ENCODE data around the gene NUDT17.

Gene NUDT17

DNA sequence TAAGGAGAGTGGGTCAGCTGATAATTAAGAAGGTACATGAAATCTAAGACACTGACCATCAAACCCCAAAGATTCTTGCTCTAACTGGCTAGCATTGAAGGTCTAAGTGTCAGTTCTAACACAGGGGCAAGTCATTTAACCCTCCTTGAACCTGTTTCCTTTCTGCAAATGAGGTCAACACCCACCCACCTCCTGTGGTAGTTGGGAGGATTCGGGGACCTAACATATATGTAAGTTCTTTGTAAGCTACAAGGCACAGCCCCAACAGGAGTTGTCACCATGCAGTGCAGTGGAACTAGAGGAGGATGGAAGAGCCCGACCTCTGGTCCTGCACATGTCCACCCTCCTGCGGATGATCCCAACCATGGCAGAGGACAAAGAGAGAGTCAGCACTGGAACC, 2.4 kb downstream of the NUDT17 start:
- DNase-seq (ENCODE audit: low read depth): no peak

DNA sequence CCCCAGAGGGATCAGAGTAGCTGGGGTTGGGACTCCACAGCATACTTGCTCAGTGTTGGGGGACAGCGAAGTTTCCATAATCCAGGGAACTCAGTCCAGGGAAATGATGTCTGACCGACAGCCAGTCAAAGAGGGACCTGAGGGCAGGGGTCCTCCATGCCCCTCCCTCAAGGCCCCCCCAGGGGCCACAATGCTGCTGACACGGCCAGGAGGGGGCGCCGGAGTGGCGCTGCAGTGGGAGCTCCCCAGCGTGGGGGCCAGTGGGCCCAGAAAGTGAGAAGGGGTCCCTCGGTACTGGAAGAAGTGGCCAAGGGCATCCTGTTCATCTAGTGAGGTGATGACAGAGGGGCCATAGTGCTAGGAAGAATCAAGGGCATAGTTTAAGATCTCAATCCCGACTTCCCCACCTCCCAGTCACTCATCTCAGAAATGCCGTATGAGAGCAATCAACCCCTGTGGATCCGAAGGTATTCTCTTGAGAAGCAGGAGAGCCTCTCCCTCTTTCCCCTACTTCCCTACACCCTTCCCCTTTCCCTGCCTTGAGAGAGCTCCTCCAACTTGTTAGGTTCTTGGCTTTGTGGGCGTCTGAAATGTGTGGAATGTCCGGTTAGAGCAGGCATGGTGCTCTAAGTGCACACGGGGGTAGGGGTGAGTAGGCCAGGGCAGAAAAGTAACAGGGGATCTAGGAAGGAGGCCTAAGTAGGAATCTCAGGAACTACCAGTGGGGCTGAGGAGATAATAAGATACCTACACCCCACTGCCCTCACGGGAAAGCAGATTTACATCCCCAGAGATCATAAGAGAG, 4.1 kb downstream of the NUDT17 start:
- DNase-seq (ENCODE audit: low read depth): no peak

GRCh38 chr1:145855426-145855948, 10.1 kb downstream of the NUDT17 start:
- DNase-seq (ENCODE audit: low read depth): no peak

DNA sequence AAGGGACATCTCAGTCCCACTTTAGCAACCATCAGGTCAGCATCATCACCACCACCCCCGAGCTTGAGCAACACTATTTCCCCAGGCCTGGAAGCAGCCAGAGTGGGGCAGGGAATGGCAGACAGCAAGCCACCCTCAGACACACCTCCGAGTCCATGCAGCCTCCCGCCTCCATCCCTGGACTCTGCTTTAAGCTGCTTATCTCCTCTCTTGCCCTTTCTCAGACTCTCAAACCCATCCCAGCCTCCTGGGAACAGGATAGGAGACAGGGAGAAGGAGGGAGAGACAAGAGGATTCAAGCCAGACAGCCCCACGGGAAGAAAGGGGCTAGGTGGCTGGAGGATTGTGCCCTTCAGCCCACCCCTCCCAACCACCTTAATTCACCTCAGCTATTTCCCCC, 11.7 kb downstream of the NUDT17 start:
- no peak for DNase-seq (ENCODE audit: low read depth)

GRCh38 chr1:145858238-145858900, 12.9 kb downstream of the NUDT17 start:
- DNase-seq (ENCODE audit: low read depth): peak; percentile 36

GRCh38 chr1:145858901-145859490, 13.6 kb downstream of the NUDT17 start, which contains the start of gene PIAS3:
TSS of gene PIAS3 (minus strand) at chr1:145859081. CDS start at chr1:145858990, 91 bp downstream.
- peak; percentile 68 for DNase-seq (ENCODE audit: low read depth)

DNA sequence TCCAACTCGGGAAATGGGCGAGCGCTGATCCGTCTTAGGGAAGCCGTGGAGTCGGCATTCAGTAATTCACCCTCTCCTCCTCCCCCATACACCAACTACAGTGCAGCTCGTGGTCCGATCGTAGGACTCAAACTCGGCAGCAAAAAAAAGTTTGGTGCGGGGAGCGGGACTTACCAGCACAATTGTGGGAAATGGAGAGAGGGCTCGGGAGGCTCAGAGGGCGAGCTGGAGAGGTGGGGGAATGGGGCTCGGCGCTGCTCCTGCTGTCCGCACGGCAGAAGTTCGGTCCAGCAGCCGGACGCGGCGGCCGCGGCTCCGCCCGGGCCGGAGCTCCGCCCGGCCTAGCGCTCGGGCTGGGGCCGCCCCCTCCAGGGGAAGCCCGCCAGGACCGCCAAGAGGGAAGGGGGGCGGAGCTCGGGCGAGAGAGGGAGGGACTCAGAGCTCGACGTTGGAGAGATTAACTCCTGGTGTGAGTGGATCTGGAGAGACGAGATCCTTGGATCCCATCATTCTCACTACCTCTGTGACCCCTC, 14.1 kb downstream of the NUDT17 start:
- DNase-seq (ENCODE audit: low read depth): peak; percentile 68

GRCh38 chr1:145863282-145864018, 18.0 kb downstream of the NUDT17 start:
- DNase-seq (ENCODE audit: low read depth): no peak

- no peak for DNase-seq (ENCODE audit: low read depth)
Measured at GRCh38 chr1:145868232-145868631, 22.8 kb downstream of the NUDT17 start.

DNA sequence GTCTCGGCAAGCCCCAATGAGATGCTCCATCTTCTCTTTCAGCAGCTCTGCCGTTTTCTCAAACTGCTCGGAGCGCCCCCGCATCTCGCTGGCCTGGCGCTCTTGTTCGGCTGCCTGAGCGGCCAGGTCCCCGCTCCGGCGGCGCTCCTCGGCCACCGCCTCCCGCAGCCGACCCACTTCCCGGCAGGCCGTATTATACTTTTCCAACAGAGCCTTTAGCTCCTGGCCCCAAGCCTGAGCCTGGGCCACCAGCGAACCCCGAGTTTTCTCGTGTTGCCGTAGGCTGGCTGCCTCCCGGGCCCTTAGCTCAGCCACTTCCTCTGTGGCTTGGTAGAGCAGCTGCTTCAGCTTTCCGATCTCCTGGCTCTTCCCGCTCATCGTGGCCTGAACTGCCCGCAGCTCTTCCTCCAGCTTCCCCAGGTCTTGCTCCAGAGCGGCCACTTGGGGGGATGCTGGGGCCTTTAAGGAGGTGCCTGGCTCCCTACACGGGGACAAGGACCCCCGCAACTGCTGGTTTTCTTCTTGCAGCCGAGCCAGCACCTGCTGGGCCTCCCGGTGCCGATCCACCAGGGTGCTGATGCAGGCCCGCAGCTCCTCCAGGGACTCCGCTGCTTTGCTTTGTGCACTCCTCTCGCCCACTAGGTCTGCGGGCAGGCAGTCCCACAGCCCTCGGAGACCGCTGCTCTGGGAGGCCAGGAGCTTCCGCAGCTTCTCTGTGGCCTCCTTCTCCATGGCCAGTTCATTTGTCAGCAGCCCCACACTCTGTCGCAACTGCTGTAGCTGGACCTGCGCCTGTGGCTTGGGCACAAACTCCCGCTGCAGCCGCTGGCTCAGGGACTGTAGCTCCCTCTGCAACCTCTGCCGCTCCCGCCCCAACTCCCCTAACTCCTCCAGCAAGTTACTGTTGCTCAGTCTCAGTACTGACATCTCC, 26.8 kb downstream of the NUDT17 start:
- DNase-seq (ENCODE audit: low read depth): peak; percentile 16

DNA sequence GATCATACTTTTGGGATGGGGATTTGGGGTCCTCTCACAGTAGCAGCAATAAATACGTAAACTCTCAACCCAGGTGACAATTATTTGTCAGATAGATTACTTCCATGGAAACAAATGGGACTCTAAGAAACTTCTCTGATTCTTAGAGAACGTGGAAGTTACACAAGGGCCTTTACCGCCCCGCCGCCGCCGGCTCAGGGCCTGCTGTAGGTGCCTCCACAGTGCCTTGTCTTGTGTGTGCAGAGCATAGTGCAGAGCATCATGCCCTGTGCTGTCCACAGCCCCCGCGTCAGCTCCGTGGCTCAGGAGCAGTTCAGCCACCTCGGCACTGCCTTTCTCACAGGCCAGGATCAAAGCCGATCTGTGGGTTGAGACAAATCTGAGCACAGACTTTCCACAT, 29.2 kb downstream of the NUDT17 start:
- no peak for DNase-seq (ENCODE audit: low read depth)

DNA sequence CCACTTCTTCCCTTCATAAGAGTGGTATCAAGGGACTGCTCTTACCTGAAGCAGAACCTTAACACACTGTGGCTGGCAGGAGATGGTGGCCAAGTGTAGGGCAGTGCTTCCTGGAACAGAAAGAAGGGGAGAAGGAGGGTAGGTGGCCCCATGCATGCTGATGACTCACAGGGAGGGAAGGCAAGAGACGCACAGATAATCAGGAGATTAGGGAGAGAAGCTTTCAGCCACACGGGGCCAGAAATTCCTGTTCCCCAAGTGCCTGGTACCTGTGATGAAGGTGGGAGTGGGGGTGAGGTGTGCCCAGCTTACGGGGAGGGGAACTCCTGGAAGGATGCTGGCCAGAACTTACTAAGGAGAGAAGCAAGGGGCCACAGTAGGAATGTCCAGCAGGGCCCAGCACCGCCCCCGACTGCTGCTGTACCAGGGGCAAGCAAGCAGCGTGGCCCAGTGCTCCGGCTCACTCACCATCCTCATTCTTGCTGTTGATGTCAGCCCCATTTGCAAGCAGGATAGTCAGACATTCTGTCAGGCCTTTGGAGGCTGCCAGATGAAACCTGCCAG, 32.6 kb downstream of the NUDT17 start:
- DNase-seq (ENCODE audit: low read depth): no peak

DNA sequence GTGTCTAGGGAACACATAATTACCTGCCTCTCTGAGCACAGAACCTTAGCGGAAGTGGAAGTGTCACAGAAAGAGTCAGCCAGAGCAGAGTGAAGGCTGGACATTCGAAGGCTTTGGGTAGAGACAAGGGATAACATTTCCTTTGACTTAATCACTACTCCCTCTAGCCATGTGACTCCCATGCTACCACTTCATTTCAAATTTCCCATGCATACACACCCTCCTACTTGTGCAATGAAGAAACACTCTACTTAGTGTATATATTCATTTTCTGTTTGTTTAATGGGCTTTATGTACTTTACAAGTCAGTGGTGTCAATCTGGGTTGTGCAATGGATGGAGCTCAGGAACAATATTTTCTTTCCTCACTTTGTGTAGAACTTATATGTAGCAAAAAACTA, 33.3 kb downstream of the NUDT17 start:
- DNase-seq (ENCODE audit: low read depth): no peak

DNA sequence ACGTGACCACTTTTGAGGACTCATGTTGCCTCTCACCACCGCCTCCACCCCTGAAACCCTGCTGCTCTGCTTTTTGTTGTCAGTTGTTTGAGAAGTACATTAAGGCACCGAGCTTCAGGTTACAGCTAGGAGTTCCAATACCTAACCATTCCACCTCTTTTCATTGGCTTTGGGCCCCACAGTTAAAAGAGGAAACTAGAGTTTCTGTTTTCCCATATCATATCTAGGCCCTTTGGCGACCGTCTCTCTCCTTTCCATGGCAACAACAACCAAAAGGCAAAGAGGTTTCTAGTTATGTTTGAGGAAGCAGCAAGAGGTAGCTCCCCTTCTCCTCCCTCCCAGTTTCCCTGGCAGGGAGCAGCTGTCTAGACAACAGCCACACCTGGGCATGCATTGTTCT, 34.3 kb downstream of the NUDT17 start:
- no peak for DNase-seq (ENCODE audit: low read depth)

DNA sequence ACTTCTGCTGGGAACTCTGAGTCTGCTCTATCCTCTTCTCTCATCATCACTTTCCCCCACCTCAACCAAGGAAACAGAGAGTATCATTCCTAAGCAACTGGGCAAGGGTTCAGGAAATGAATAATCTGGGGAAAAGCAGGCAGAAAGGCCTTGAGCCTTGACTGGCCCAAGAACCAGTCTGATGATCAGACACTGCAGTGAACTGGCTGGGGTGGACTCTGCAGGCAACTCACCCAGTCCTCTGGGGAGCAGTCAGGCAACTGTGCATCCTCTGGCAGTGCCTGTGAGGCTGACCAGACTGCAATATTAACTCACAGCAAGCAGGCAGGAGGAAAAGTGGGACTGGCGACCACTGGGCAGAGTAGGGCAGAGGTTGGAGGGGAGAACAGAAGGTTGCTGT, 39.2 kb downstream of the NUDT17 start:
- DNase-seq (ENCODE audit: low read depth): no peak

GRCh38 chr1:145885738-145886287, 40.4 kb downstream of the NUDT17 start, which contains the start of gene ANKRD35:
TSS of gene ANKRD35 (minus strand) at chr1:145885866. CDS start at chr1:145885758, 108 bp downstream.
- peak; percentile 76 for DNase-seq (ENCODE audit: low read depth)

DNA sequence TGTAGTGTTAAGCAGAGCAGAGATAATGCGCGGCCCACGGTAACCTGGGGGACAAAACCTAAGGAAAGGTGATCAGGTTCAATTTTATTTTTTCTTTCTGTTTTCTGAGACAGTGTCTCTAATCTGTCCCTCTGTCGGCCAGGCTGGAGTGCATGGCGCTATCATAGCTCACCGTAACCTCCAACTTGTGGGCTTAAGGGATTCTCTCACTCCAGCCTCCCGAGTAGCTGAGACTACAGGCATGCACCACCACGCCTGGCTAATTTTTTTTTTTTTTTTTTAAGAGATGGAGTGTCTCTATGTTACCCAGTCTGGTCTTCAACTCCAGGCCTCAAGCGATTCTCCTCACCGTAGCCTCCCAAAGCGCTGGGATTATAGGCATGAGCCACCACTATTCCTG, 41.0 kb downstream of the NUDT17 start:
- DNase-seq (ENCODE audit: low read depth): no peak

- no peak for DNase-seq (ENCODE audit: low read depth)
Measured at GRCh38 chr1:145886816-145887215, 41.4 kb downstream of the NUDT17 start.

DNA sequence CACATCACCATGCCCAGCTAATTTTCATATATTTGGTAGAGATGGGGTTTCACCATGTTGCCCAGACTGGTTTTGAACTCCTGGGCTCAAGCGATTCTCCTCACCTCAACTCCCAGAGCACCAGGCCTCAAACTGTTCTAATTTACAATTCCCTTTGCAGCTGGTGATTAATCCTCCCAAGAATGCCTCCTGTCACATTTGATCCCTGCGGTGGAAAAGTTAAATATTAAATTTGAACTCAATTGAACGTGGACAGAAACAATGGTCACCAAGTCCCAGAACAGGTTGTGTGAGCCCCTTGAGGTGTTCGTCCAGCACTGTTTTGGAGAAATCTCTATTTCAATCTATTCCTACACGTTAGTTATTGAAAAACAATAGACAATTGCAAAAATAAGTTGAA, 42.2 kb downstream of the NUDT17 start:
- no peak for DNase-seq (ENCODE audit: low read depth)

GRCh38 chr1:145889722-145890121, 44.3 kb downstream of the NUDT17 start:
- no peak for DNase-seq (ENCODE audit: low read depth)
